ENCODE data around the gene IFIT3.
"Not testable (repeated sequence)": the region's sequence is repeated elsewhere in the genome, so short reads cannot be mapped to it uniquely, and the experiment has no call there.

- TF ChIP-seq, protein P1, sequence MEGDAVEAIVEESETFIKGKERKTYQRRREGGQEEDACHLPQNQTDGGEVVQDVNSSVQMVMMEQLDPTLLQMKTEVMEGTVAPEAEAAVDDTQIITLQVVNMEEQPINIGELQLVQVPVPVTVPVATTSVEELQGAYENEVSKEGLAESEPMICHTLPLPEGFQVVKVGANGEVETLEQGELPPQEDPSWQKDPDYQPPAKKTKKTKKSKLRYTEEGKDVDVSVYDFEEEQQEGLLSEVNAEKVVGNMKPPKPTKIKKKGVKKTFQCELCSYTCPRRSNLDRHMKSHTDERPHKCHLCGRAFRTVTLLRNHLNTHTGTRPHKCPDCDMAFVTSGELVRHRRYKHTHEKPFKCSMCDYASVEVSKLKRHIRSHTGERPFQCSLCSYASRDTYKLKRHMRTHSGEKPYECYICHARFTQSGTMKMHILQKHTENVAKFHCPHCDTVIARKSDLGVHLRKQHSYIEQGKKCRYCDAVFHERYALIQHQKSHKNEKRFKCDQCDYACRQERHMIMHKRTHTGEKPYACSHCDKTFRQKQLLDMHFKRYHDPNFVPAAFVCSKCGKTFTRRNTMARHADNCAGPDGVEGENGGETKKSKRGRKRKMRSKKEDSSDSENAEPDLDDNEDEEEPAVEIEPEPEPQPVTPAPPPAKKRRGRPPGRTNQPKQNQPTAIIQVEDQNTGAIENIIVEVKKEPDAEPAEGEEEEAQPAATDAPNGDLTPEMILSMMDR (IDR thresholded peaks at IDR 0.05) = not testable (repeated sequence)
- TF ChIP-seq RNF2 (IDR thresholded peaks at IDR 0.05; ENCODE audit: borderline replicate concordance, low read depth); KDM5A (IDR thresholded peaks at IDR 0.05); CEBPB (IDR thresholded peaks at IDR 0.05); SMC3 (IDR thresholded peaks at IDR 0.05): not testable (repeated sequence)
Measured at GRCh38 chr10:89330014-89330413, 2.2 kb downstream of the IFIT3 start.

Data from A549 (cell line).